Activated gamma-delta T cell treated with anti-CD3 and anti-CD28 coated beads, Interleukin-2, amount 50 U/mL, for 16 hours (primary cell): ENCODE data around the gene FMN2.
"Not testable (repeated sequence)": the region's sequence is repeated elsewhere in the genome, so short reads cannot be mapped to it uniquely, and the experiment has no call there.

ENCODE experiments used
- DNase-seq: peaks from one replicate; pipeline ENCODE4 v3.0.0-alpha.2; 2020; ENCODE audit warnings: low read depth

Gene FMN2

DNA sequence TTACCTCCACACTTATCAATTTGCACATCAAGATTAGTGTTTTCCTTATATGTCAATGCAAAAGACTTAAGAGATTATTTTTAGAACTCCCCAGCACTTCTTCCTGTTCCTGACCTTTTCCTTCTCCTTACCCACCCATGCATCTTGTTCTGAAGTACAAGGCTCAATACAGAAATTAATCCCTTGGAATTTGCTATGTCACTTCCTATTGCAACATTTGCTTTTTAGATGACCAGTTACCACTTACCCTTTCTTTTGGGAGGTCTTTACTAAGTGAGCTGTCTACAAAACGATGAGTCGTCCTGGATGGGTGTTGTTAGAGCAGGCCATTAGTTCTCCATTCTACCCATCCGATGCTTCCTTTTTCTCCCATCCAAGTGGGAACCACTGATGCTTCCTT is 221.2 kb downstream of the FMN2 start:
- no peak for DNase-seq

DNA sequence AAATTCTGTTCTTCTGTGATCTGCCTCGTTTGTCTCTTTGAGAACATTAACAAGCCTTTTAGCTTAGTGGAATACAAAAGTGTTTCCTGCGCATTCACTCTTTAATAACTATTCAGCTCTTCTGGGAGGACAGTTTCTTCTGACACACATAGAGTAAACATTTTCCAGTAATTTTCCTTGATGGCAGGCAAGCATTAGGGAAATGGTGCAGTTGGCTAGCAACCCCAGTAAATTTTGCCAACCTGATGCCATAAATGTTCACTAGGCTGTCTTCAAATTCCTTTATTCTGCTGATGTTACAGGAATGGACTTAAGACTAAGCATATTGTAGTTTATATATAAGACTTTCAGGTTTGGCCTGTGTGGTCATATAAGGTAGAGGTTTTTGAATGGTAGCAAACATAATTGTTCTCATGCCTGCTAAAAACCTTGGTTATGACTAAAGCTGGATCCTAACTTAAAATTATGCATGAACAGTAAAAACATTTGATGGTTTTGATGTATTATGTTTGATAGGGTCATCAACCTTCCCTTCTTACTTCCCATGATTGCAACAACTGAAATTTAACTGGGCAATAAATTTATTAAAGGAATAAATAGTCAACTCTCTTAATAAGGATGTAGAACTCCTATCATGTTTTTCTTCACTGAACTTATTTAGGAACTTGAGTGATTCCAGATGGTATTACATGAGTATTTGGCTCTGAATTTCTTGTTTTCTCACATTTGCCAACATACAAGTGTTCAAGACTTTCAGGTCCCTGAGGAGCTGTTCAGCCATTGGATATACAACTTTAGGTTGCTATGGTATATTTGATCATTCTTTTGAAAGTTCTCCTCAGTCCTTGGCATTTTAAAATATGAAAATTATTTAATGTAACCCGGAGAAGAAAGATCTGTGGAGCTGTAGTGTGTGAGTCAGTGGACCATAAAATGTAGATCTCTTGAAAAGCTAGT is 223.4 kb downstream of the FMN2 start:
- DNase-seq = no peak

DNA sequence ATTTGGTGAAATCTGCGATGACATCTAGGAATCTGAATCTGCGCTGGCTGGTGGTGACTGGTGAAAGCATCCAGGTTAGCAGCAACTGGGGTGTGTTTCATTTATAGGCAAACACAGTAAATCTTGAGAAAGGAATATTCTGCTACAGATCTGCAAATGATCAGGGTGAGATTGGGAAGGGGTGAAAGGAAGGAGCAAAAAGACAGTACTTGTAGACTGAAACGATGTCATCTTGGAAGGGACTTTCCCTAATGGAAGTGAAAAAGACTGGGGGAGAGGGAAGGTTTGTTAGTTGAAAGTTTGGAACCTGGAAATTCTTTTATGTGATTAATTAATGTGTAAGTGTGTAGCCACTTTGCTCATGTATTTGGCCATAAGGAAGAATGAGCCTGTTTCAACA is 228.3 kb downstream of the FMN2 start:
- no peak for DNase-seq

DNA sequence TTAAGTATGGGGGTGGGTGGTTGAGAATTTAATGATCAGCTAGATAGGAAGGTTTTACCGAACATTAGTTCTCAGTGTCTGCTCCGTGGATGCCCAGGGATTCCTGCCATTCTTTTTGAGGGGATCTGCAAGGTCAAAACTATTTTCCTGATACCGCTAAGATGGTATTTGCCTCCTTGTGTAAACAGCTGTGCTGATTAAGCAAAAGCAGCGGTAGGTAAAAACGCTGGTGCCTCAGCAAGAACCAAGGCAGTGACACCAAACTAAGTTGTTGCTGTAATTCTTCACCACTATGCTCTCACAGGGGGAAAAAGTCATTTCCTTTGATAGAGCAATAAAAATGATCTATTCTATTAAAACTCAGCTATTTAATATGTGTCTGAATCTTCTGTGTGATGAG is 229.0 kb downstream of the FMN2 start:
- DNase-seq = no peak

DNA sequence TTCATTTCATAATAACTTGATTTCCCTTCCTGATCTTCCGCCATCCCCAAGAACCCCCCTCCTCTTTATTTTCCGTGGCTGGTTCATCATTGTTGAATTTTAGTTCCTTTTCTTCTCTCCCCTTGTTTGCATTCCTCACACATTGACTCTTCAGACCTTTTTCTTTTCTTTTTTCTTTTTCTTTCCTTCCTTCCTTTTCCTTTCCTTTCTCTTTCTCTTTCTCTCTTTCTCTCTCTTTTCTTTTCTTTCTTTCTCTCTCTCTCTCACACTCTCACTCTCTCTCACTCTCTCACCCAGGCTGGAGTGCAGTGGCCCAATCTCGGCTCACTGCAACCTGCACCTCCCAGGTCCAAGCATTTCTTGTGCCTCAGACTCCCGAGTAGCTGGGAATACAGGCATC is 231.3 kb downstream of the FMN2 start:
- DNase-seq = no peak

DNA sequence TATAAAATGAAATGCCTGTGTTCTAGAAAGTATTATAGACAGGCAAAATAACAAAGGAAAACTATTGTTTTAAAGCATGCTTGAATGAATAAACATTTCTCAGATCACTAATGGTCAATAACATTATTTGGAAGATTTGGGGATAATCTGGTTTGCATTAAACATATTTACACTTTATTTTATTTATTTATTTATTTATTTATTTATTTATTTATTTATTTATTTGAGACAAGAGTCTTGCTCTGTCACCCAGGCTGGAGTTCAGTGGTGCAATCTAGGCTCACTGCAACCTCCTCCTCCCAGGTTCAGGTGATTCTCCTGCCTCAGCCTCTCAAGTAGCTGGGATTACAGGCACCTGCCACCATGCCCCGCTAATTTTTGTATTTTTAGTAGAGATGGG is 236.7 kb downstream of the FMN2 start:
- DNase-seq = not testable (repeated sequence)

DNA sequence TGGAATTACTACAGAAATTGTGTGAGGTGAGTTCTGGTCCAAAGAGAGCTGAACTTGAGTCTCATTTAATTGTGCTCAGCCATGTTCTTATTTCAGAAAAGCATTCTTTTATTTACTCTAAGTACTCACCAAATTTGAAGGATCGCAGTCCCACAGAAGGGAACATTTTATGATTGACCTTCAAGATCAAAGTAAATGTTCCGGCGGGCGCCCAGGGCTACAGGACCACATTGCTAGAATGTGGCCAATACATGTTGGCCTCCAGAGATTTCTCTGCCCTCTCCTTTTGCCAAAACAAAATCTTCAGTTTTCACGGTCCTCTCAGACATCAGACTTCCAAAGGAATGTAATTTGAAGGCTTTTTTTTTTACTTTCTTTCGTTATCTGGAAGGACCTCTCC is 237.8 kb downstream of the FMN2 start:
- DNase-seq = no peak

DNA sequence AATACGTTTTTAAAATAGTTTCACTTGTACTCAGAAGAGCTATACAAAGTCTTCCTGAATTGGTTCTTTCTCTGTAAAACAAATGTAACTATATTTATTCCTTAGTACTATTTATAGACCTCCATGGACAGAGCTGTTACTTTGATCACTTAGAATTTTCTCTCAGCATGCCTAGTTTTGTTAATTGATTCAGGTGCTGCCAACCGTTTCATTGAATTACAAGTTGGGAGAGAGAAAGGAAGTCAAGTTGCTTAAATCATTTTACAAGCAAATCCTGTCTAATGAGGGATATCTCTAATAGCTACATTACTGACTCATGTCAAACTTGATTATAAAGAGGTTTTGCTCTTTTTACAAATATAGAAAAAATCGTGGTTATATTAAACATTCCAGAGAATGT is 241.0 kb downstream of the FMN2 start:
- DNase-seq = no peak

DNA sequence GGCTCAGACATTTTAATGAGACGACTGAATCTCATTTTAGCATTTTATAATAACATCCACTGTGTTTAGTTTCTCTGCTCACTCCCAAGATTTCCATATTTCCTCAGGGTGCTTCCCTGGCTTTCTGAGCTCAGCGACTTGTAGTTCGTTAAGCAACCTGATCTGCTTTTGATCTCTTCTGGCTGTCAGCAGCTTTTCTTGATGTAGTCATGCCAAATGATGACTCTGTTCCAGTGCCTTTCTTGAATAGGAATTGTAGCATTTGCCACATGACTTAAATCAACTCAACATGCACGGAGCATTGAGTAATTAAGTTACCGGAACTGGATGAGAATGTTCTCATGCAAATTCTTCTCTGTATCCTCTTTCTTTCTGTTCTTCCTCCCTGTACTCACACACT is 246.1 kb downstream of the FMN2 start:
- DNase-seq = no peak

DNA sequence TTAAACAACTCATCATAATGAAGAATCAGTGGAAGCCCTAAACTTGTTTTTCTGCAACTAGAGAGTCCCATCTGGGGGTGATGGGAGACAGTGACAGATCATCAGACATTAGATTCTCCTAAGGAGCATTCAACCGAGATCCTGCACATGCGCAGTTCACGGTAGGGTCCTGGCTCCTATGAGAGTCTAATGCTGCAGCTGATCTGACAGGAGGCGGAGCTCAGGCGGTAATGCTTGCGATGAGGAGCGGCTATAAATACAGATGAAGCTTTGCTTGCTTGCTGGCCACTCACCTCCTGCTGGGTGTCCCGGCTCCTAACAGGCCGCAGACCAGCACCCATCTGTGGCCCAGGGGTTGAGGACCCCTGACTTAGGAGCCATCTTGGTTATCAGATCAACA is 247.2 kb downstream of the FMN2 start:
- no peak for DNase-seq

DNA sequence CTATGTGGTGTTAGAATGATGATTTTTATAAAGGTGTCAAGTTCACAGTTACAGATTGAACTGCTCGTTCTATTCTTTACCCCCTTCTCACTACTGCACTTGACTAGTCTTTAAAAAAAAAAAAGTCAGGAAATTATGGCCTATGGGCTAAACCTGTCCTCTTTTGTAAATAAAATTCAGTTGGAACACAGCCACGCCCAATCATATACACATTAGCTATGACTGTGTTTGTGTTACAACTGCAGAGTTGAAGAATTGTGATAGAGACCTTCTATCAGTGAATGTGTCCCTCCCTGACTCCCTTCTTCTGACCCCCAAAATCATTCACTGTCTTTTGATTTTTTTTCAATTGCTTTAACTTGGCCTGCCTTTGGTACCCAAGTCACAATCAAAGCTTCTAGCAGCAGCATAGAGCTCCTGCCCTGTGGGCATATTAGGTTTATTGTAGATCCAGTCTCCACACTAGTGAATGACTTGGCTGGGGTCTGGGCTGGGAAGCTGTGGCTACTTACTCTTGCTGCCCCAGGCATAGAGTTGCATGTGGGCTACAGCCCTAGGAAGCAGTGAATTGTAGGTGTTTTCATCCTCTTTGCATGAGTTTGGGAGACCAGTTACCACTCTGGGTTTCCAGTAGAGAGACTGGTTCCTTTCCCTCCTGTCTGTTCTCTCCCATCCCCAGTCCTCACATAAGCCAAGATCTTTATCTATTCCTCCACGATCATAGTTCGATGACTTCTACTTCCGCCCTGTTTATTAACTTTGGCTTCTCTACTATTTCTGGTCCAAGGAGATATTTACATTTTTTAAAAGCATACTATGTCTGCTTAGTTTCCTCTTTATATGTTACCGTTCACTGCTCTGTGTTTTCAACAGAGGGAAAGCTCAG is 249.9 kb downstream of the FMN2 start:
- DNase-seq = no peak

DNA sequence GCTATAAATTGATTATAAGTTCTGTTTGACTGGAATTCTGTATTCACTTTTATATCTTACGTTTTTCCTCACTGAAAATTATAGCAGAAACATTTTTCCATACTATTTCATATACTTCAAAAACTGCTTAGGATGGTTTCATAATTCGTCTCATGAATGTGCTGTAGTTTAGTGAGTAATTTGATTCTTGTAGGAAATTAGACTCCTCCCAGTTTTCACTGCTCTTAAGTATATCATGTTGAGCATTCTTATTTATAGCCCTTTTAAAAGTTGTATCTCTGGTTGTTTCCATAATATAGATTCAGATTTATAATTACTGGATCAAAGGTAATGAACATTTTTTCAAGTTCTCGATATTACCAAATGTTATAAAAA is 250.6 kb downstream of the FMN2 start:
- no peak for DNase-seq

DNA sequence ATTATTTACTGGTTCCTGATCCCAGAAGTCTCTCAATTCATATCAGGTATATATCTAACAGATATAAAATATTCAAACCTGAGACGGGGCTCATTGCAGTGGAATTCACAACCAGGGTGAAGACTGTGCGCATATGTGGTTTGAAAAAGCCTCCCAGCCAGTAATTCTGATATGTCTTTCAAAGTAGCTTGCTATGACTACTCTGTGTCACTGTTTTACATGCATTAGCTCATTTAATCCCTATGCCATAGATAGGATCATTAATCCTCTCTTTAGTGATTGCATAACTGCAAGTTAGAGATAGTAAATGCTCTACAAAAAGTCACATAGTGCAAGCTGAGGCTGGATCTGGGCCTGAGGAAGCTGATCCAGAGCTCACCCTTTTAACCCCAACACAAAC is 251.4 kb downstream of the FMN2 start:
- DNase-seq = no peak

DNA sequence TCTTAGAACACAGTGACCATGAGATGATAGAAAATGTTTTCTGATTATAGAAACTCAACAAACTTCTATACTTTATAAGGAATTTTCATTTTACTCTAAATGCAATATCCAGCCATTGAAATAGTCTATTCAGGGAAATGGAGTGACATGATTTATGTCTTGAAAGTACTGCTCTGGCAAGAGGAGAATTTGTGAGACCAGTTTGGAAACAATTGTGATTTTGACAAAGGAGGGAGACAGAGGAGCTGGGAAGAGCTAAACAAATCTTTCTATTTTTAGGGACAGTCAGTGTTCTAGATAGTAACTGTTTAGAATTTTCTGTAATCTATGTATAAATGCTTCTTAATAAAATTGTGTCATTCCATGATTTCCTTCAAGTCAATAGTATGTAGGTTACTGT is 252.3 kb downstream of the FMN2 start:
- DNase-seq = no peak

DNA sequence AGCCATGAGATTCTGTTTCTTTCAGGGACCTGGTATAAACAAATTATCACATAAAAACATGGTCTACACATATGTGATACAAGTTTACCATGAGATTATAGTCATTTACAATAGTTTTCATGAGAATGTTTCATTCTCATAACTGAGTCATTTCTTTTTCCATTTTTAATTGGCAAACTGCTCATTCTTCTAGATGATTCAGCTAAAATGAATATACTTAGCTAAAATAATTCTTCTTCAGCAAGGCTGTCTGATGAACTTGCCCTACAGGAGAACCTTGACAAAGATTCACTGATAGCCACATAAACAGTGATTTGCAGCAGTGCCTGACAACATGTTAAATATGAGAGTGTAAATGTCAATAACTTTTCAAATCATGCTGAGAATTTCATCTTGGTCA is 253.2 kb downstream of the FMN2 start:
- DNase-seq = no peak

DNA sequence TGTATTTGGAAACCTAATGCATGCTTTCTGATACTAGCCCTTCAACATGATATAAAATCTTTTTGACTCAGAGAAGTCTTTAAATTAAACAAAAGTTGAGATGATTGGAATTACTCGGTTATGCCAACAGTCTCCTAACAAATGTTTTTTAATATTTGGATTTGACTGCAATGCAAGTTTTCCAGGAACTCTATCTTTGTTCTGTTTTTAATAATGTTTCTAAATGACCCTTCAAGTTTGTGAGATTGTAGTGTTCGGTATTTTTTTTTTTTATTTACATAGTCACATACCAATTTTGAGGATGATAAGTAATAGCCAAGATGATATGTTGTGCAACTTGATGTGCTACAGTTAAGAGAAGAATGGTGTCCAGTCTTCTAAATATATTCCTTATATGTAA is 258.0 kb downstream of the FMN2 start:
- no peak for DNase-seq

DNA sequence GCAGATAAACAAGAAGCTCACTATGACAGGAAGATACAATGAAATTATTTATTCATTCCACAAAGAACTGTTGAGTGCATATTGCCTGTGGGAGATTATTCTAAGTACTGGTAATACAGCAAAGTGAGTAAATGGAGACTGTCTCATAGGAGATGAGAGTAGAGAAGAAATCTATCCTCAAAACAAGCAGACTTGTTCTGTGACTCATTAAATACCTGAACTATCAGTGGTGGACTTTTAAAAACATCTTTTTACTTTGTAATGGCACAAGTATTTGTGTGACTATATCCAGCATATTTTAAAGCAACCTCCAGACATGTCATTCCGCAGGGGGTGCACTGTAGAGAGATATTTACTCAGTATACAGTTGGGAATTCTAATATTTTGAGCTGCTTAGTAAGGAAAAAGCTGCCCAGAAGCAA is 259.2 kb downstream of the FMN2 start:
- DNase-seq = no peak

DNA sequence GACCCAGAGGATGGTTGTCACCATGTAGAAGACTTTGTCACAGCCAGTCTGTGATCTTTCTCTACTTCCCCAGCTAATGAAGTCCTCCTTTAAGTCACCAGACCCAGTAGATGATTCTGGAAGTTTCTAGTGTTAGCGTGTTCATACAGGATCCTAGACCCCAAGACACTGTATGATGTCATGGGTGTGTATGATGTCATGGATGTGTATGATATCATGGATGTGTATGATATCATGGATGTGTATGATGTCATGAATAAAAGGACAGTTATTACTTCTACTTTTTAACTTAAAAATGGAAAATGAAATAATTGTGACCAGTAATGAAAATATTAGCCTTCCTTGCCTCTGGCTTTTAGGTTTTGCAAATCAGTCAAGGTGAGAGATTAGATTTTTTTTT is 260.0 kb downstream of the FMN2 start:
- DNase-seq = no peak

DNA sequence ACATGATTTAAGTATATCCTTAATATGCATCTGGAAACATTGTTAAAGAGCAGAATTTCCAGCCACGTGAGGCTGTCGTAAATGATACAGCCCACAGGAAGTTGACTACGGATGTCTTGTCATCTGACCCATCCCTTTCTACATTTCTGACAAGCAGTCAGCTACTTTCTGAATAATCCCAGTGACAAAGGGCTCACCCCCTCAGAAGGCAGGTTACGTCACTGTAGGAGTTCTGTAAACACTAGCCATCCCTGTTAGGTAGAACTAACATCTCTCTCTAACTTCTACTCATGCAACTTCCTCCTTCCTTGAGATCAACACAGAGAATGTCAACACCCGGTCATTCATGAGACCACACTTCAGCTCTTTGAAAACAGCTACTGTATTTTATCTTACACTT is 261.1 kb downstream of the FMN2 start:
- DNase-seq = no peak

DNA sequence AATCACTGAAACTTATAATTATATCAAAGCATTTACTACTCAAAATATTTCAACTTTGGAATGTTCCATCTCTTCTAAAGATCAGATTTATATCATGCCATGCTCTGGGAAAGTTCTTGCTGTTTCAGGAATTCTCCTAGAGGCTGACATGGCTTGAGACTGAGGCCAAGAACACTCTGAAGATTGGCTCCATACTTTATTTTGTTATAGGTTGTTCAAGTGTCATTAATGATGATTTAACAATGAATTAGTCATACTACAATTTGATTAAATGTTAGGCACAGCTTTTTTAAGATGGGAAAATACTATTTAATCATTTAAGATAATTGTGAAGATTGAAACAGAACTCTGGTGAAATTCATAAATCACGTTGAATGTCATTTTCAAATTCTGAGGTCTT is 264.9 kb downstream of the FMN2 start:
- DNase-seq = no peak

DNA sequence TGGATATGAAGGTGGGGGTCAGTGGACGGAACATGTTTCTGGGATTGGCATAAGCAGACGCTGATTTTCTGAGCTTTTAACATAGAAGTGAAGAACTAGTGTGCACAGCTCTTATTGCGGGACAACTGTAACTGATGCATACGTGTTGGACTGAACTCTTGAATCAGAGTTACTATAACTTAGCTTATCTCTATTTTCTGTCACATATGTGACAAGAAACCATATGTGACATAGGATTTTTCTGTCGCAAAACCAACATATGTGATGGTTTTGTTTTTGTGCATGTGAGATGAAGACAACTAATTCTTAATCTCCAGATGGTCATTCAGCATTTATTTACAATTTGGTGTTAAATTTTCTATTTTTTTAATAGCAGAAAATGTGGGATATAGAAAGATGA is 270.4 kb downstream of the FMN2 start:
- DNase-seq = no peak

DNA sequence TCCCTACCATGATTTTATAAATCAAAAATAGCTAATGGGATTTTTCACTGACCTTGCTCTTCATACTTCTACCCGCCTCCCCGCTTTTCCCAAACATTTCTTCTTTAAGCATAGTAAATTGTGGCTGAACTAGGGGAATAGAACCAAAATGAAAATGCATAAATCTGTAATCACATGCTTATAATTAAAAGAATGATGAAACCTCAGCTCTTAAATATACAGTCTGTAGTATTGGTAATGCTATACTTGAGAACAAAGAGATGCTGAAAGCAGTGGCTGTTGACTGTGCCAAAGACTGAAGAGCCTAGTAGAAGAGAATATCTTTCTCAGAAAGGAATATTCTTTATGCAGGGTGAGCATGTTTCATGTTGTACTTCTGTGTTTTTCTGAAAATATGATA is 271.1 kb downstream of the FMN2 start:
- DNase-seq = no peak

DNA sequence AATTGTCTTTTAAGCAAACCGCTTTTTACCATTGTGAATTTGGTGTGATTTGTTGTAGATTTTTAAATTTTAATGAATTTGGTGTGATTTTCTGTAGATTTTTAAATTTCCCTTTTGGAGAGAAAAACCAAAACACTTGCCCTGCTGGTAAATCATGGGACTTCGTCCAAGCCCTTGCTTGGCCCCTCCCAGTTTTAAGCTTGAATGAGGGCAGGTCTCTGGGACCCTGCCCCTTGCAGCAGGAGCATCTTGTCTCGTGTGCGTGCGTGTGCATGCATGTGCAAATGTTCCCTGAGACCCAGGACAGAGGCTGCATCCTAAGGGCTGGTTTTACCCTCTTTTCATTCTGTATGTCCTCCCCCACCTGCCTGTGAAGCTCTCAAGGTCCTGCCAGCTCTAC is 271.6 kb downstream of the FMN2 start:
- DNase-seq = no peak
